BE2C (cell line): ENCODE results near the gene CDS2.

Source experiments
- DNase-seq: peaks from one replicate; pipeline ENCODE4 v3.0.0-alpha.2; 2020
- H3K27me3 ChIP-seq: fragments of 250-450 bp; sonication (Bioruptor Pico); 2 replicates; pipeline ENCODE4 v1.5.1; 2020; ENCODE audit warnings: mild to moderate bottlenecking
- H3K36me3 ChIP-seq: fragments of 250-450 bp; sonication (Bioruptor Pico); 2 replicates; pipeline ENCODE4 v1.5.1; 2020; ENCODE audit warnings: mild to moderate bottlenecking
- H3K4me1 ChIP-seq: fragments of 250-450 bp; sonication (Bioruptor Pico); 2 replicates; pipeline ENCODE4 v1.5.1; 2020
- H3K4me3 ChIP-seq: 2 replicates; pipeline ENCODE4 v1.5.1; 2011; ENCODE audit warnings: low read depth, low read length
- H3K9me3 ChIP-seq: fragments of 250-450 bp; sonication (Bioruptor Pico); 2 replicates; pipeline ENCODE4 v1.5.1; 2020
- TF ChIP-seq, protein P1 (sequence below): IDR thresholded peaks from 2 replicates; pipeline ENCODE4 v1.5.1; 2012; ENCODE audit warnings: mild to moderate bottlenecking, low read depth, low read length

The CDS2 gene

DNA sequence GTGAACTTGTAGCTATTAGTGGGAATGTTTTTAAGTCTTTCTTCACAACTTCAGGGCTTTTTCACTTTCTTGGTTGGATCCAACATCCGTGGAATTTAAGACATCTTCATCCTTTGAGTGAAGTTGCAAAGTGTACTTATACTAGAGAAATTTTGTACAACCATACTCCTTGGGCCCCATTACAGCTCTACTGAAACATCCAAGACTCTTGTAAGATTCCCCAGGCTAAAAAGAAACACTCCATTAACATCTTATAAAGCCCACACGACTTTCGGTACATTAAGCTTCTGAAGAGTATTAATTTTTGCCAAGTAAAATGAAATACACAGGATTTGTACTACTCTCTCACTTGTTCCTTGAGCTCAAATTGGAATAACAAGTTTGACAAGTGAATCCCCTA is 12.4 kb upstream of the CDS2 start:
- H3K27me3 ChIP-seq: no peaks in the 10 kb centered on the region
- H3K4me1 ChIP-seq: peaks cover 3% of the 10 kb centered on the region; the same call in 1 of the 2 replicates
- TF ChIP-seq, protein P1, sequence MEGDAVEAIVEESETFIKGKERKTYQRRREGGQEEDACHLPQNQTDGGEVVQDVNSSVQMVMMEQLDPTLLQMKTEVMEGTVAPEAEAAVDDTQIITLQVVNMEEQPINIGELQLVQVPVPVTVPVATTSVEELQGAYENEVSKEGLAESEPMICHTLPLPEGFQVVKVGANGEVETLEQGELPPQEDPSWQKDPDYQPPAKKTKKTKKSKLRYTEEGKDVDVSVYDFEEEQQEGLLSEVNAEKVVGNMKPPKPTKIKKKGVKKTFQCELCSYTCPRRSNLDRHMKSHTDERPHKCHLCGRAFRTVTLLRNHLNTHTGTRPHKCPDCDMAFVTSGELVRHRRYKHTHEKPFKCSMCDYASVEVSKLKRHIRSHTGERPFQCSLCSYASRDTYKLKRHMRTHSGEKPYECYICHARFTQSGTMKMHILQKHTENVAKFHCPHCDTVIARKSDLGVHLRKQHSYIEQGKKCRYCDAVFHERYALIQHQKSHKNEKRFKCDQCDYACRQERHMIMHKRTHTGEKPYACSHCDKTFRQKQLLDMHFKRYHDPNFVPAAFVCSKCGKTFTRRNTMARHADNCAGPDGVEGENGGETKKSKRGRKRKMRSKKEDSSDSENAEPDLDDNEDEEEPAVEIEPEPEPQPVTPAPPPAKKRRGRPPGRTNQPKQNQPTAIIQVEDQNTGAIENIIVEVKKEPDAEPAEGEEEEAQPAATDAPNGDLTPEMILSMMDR: no peak
- DNase-seq: no peak
- H3K9me3 ChIP-seq: no peaks in the 10 kb centered on the region
- peaks cover 65% of the 10 kb centered on the region for H3K36me3 ChIP-seq
- no peak overlapping the region for H3K4me3 ChIP-seq

DNA sequence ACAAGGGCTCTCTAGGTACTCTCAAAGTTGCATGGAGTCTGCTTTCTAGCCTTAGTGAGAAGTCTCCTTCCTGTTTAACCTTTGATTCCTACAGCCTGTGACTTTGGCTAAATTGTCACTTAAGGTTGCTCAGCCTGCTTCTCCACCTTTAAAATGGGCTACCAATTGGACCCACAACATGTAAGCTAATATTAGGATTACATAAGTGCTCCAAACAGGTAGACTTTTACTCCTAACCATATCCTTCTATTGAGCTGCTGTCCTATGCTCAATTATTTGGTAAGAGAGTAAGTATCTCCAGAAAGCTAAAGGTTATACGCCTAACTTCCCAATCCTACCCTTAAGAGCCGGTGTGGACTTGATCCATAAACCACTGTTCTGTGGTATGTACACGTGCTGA is 9.9 kb upstream of the CDS2 start:
- Histone ChIP-seq H3K9me3 (no peaks in the 10 kb centered on the region), H3K4me1 (peaks cover 3% of the 10 kb centered on the region; the same call in 1 of the 2 replicates), H3K4me3 (peak overlapping the region; percentile 93; the same call in 1 of the 2 replicates), H3K36me3 (peaks cover 53% of the 10 kb centered on the region), H3K27me3 (no peaks in the 10 kb centered on the region)
- DNase-seq: no peak
- TF ChIP-seq, protein P1: no peak

DNA sequence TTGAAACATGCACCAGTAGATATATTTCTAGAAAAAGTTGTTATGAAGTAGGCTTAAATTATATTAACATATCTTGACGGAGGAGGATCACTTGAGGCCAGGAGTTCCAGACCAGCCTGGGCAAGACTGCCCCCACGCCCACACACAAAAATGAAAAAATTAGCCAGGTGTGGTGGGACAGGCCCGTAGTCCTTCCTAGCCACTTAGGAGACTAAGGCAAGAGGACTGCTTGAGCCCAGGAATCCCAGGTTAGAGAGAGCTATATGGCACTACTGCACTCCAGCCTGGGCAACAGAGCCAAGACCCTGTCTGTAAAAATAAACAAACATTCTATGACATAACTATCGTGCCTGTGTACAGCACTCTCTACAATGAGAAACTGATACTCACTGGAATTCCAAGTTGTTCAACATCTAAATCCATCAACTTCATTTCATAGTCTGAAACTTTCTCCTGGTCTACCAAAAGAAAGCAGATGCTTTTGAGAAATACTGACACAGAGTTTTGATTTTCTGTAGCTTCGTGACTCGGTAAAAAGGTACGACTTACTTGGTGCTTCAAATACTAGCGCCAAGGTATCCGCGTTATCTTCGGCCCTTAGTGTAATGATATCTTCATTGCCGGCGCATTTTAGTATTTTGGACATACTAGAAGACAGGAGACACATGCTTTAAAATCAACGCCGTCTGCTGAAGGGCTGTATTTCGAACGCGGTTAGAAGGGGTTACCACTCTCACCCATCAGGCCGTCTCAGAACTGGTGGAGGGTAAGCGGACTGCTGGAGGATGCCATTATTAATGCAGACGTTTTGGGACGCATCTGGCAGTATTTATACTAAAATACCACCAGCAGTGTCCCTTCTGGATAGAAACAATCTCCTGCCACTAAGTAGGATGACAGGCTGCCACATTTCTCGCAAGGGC is 8.3 kb upstream of the CDS2 start:
- Histone ChIP-seq H3K9me3 (no peaks in the 10 kb centered on the region), H3K36me3 (peaks cover 53% of the 10 kb centered on the region), H3K27me3 (no peaks in the 10 kb centered on the region), H3K4me1 (peaks cover 3% of the 10 kb centered on the region; the same call in 1 of the 2 replicates), H3K4me3 (peak overlapping the region; percentile 93)
- TF ChIP-seq, protein P1: no peak
- DNase-seq: no peak

DNA sequence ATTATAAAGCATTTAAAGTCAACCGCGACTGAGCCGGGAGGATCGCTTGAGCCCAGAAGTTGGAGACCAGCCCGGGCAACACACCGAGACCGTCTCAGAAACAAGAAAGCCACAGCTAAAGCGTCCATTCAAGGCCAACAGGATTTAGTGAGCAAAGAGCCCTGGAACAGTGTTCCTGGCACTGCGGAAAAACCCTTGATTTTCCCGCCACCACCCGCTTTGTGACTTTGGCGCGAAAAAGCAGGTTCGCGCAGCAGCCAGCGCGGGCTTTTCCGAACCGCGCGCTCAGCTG is 7.7 kb upstream of the CDS2 start:
- peak overlapping the region; percentile 93 for H3K4me3 ChIP-seq

DNA sequence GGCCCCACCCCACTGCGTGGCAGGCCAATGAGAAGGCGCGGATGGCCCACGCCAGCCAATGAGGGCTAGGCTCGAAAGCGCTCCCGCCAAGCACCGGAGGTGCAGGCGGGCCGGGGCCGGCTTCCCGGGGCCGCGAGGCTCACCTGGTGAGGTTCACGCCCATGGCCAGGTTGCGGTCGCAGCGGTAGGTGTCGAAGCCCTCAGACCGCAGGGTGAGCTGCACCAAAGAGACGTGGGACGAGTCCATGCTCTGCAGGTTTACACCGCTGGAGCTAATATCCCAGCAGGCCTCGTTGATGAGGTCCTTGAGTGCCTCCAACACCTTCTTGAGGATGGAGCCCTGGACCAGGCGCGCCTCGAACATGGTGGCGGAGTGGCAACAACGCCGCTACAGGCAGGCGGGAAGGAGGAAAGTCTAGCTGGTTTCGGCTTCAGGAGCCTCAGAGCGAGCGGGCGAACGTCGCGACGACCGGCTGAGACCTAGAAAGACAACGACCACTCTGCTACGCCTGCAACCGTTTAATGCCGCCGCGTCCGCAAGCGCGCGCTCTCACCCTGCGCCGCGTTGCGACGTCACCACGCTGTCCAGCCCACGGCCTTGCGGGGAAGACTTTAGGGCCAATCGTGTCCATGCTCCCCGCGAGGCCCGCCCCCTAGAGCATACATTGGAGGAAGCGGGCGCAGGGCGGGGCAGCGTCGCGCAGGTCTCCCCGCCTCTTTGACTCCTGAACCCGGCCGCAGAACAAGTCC is 7.2 kb upstream of the CDS2 start, which contains the start of gene PCNA:
Gene PCNA (minus strand): TSS at position 524 of the 750 bp plus-strand sequence. CDS start 160 bp downstream, at position 364.
- H3K4me1 ChIP-seq: peaks cover 3% of the 10 kb centered on the region; the same call in 1 of the 2 replicates
- TF ChIP-seq, protein P1: no peak
- H3K27me3 ChIP-seq: no peaks in the 10 kb centered on the region
- peak within 1 kb of the TSS; percentile 93 for H3K4me3 ChIP-seq
- H3K9me3 ChIP-seq: no peaks in the 10 kb centered on the region
- H3K36me3 ChIP-seq: peaks cover 45% of the 10 kb centered on the region
- DNase-seq: peak; percentile 98

More for the DNA sequence above, 7.7 kb upstream of the CDS2 start:
- Histone ChIP-seq H3K9me3 (no peaks in the 10 kb centered on the region), H3K36me3 (peaks cover 50% of the 10 kb centered on the region), H3K4me1 (peaks cover 3% of the 10 kb centered on the region; the same call in 1 of the 2 replicates), H3K27me3 (no peaks in the 10 kb centered on the region)
- DNase-seq: no peak
- TF ChIP-seq, protein P1: no peak
